ENCODE data around the gene STAMBP. TPM values are rescaled to one million over a fixed set of nuclear protein-coding genes. Genes with fewer than 3 reads are reported as not detected.
"Not testable (repeated sequence)": the region's sequence is repeated elsewhere in the genome, so short reads cannot be mapped to it uniquely, and the experiment has no call there.

Gene STAMBP
- 10 to 100 TPM; 46.8 to 56.4 (median 48.6) TPM for polyA plus RNA-seq

DNA sequence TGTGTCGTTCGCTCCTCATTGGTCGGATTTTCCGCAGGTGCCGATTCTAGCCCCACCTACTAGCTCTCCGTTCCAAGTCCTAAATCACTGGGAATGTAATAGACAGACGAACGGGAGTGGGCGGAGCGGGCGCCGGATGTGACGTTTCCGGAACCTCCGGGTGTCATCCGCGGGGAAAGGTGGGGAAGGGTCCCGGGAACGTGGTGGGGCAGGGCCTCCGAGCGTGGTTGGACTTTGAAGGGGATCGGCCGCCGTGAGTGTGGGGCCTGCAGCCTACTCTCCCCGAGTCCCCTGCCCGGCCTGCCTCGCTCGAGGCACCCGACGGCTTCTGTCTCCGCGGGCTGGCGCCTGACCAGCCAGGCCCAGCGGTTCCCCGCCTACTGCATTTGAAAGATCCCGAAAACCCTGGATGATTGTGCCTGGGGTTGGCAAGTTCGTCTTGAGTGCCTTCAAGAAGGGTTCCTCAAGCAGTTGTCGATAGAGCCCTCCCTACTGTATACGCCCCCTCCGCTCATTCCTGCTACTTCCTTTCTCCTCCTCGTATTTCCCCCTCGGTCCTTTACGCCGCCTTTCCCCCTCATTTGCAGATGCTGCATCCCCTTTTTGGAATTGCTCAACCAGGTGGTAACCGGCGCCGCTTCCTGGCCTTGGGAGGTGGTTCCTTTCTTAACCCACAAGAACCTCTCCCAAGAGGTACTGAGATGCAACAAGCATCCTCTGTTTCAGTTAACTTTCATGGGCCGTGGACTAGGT lies at the start of gene STAMBP:
STAMBP (plus strand) TSS at position 144 of the 753 bp plus-strand sequence. CDS start 1,896 bp downstream, outside the sequence.
- Mint-ChIP-seq H3K27ac (peak within 1 kb of the TSS; percentile 85 to 99 (median 96)), H3K36me3 (peaks cover 5 to 14% (median 6%) of the 10 kb centered on the region in 3 donors), H3K9me3 (peaks cover 0 to 1% (median 0%) of the 10 kb centered on the region in 6 donors), H3K4me1 (peaks cover 49 to 56% of the 10 kb centered on the region in 2 donors), H3K27me3 (ENCODE audit: low read depth in 3 of 3) (peaks cover 0 to 4% (median 2%) of the 10 kb centered on the region in 3 donors), H3K4me3 (peak within 1 kb of the TSS; percentile 89 to 97 (median 93))
- peak; percentile 88 to 90 (median 89) for DNase-seq

DNA sequence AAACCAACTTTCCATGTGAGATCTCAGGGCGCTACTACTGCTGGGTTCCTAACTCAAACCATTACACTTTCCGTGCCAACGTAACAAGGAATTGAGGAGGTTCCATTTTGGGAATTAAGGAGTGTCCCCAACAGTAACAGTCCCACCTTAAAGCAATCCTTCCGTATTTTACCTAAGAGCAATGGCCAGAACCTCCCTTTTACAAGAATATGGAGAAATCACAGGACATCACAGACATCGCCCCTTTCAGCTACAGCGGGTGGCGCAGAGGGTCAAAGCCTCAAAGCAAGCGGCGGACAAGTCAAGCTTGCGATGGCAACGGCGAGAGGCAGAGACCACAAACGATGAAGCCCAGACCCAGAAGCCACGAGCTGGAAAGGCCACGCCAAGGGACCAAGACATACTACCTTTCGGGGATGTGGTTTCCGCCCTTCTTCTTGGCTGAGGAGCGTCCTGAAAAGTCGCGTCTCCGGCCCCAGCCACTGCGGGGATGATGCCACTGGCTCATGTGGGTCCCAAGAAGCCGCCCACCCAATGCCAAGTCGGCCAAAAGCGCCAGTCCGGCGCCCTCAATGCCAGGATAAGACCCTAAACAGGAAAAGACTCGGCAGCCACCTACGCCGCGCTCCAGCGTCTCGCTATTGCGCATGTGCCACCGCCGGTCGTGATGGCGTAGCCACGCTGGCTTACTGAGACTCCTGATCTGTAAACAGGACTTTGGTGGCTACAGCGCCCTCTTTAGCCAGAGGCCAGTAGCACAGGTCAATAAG lies 49.1 kb upstream of the STAMBP start, which contains the start of gene DUSP11:
DUSP11 (minus strand) TSS at position 637 of the 770 bp plus-strand sequence; CDS start at position 508, 129 bp downstream.
- peaks cover 30 to 53% of the 10 kb centered on the region in 2 donors for H3K4me1 Mint-ChIP-seq
- H3K27me3 Mint-ChIP-seq (ENCODE audit: low read depth in 3 of 3) = peaks cover 0 to 4% (median 2%) of the 10 kb centered on the region in 3 donors
- peak within 1 kb of the TSS; percentile 97 to 99 (median 99) for H3K4me3 Mint-ChIP-seq
- DNase-seq = peak; percentile 92 to 95 (median 93)
- peak within 1 kb of the TSS; percentile 94 to 99 (median 97) for H3K27ac Mint-ChIP-seq
- peaks cover 10 to 21% (median 10%) of the 10 kb centered on the region in 3 donors for H3K36me3 Mint-ChIP-seq
- H3K9me3 Mint-ChIP-seq = no peaks in the 10 kb centered on the region

DNA sequence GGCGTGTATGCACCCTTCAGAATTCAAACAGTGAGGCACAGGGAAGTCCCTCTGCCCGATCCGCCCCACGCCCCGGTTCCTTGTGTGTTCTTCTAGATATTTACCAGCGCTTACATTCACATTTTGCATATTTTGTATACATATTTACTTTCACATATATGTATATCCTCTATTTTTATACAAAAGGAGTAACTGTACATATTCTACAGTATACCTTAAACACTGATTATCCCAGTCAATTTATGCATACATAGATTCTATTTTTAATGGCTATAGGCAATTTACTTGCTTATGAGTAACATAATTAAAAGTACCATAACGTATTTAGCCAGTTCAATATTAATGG lies 48.6 kb upstream of the STAMBP start:
- peak overlapping the region; percentile 94 to 99 (median 97) for H3K27ac Mint-ChIP-seq
- DNase-seq = no peak
- H3K4me3 Mint-ChIP-seq = peak overlapping the region; percentile 97 to 99 (median 99)
- peaks cover 7 to 17% (median 8%) of the 10 kb centered on the region in 3 donors for H3K36me3 Mint-ChIP-seq
- H3K9me3 Mint-ChIP-seq = no peaks in the 10 kb centered on the region
- H3K27me3 Mint-ChIP-seq (ENCODE audit: low read depth in 3 of 3) = peaks cover 0 to 4% (median 2%) of the 10 kb centered on the region in 3 donors
- H3K4me1 Mint-ChIP-seq = peaks cover 30 to 49% of the 10 kb centered on the region in 2 donors

DNA sequence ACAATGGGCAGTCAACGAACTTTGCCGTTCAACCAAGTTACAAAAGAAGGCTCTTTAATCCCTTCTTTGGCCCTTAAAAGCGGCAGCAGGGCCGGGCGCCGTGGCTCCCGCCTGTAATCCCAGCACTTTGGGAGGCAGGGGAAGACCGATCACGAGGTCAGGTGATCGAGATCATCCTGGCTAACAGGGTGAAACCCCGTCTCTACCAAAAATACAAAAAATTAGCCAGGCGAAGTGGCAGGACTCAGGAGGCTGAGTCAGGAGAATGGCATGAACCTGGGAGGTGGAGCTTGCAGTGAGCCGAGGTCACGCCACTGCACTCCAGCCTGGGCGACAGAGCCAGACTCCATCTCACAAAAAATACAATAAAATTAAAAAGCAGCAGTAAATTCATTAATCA lies 45.4 kb upstream of the STAMBP start:
- H3K4me1 Mint-ChIP-seq = peaks cover 15 to 21% of the 10 kb centered on the region in 2 donors
- not testable (repeated sequence) for H3K27me3 Mint-ChIP-seq (ENCODE audit: low read depth in 3 of 3); H3K9me3 Mint-ChIP-seq; H3K36me3 Mint-ChIP-seq; DNase-seq; H3K27ac Mint-ChIP-seq; H3K4me3 Mint-ChIP-seq

DNA sequence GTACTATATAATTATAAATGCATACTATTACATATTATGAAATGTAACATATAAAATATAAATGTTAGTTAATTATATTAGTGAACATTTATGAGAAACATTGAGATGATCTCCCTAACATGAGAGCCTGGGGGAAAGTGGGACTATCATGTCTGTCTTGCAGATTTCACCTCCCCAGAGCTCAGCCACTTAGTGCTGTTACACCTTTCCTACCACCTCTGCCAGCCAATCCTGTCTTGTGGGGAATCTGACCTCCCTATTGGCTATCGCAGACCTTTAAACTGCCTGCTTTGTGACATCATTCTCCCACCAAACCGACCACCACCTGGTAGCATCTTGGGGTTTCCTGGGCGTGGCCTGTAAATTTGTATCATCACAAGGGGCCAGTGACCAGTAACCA lies 44.9 kb upstream of the STAMBP start, which contains the start of gene C2orf78:
C2orf78 (plus strand) TSS at position 301 of the 400 bp plus-strand sequence. CDS start 127 bp downstream, outside the sequence.
- not testable (repeated sequence) for H3K27me3 Mint-ChIP-seq (ENCODE audit: low read depth in 3 of 3); H3K4me3 Mint-ChIP-seq; DNase-seq; H3K36me3 Mint-ChIP-seq; H3K9me3 Mint-ChIP-seq; H3K27ac Mint-ChIP-seq
- peaks cover 10 to 16% of the 10 kb centered on the region in 2 donors for H3K4me1 Mint-ChIP-seq

DNA sequence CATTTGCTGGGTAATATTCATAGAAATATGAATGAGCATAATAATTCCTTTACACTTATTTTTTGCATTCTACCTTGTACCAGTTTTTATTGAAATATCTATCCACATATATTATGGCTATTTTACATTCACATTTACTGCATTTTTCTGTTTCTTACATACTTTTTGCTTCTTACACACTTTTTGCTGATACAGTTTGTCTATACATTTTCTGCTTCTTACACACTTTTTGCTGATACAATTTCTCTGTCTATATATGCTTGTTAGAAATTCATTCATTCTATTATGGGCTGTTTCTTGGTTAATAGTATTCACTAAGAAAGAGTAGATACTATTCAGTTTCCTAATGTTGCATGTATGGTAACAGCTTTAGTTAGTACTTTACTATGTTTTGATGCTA lies 16.9 kb upstream of the STAMBP start:
- H3K9me3 Mint-ChIP-seq = no peaks in the 10 kb centered on the region
- H3K27me3 Mint-ChIP-seq (ENCODE audit: low read depth in 3 of 3) = peaks cover 0 to 6% (median 3%) of the 10 kb centered on the region in 3 donors

DNA sequence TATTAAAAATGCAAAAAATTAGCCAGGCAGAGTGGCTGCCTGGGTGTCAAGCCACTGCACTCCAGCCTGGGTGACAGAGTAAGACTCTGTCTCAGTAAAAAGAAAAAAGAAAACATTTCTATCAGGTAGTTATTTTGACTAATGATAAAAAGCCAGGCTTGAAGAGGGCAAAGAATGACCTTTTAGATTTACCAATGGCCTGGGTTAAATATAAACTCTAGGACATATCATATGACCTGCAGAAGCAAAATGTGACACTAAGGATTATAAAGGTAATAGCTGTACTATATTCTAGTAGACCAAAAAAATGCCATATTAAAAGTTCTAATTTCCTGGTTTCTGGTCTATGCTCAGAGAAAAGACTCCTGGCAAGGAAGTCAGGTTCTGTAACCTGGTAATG lies 16.1 kb upstream of the STAMBP start:
- no peak for DNase-seq
- Mint-ChIP-seq H3K36me3 (no peaks in the 10 kb centered on the region), H3K4me1 (no peaks in the 10 kb centered on the region), H3K4me3 (no peak overlapping the region), H3K27ac (no peak overlapping the region), H3K27me3 (ENCODE audit: low read depth in 3 of 3) (peaks cover 0 to 6% (median 3%) of the 10 kb centered on the region in 3 donors), H3K9me3 (no peaks in the 10 kb centered on the region)

More for the DNA sequence above, 16.9 kb upstream of the STAMBP start:
- H3K36me3 Mint-ChIP-seq = no peaks in the 10 kb centered on the region
- DNase-seq = no peak
- H3K4me1 Mint-ChIP-seq = no peaks in the 10 kb centered on the region
- H3K27ac Mint-ChIP-seq = no peak overlapping the region
- no peak overlapping the region for H3K4me3 Mint-ChIP-seq

DNA sequence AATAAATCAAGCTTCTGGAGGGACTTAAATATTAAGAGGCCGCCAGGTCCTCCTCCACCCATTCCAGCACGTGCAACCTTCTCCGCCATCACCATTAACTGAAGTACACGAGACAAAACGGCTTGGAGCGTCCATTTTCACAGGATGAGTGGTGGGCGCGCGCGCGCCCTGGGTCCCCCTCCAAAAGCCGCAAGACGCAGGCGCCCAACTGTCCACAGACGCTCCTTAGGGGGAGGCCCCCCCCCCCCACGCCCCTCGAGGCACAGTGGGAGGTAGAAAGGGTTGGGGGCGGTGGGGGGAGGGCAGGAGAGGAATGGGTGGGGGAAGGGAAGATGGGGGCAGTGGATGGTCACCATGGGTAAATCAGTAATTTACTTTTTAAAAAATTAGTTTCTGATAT lies 10.5 kb upstream of the STAMBP start:
- H3K27me3 Mint-ChIP-seq (ENCODE audit: low read depth in 3 of 3) = peaks cover 1 to 4% (median 3%) of the 10 kb centered on the region in 3 donors
- H3K27ac Mint-ChIP-seq = no peak overlapping the region
- H3K4me3 Mint-ChIP-seq = no peak overlapping the region
- H3K36me3 Mint-ChIP-seq = no peaks in the 10 kb centered on the region
- H3K4me1 Mint-ChIP-seq = no peaks in the 10 kb centered on the region
- H3K9me3 Mint-ChIP-seq = no peaks in the 10 kb centered on the region
- DNase-seq = no peak

DNA sequence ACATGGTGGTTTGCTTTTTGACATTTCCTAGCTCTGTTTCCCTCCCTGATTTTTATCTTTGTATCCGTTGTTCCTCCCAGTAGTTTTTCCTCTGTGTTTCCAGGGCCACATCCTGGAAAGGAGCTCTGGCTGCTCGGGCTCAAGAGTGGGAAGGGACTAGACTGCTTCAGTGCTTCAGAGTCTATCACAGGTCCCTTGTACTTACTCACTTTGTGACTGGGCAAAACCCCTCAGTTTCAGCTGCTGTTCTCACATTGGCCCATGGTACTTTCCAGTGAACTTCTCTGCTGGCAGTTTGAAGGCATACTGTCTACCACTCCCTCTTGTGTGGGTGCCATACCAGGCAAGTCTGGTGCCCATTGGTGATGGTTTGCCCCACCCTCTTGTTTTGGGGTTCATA lies 7.5 kb upstream of the STAMBP start:
- H3K27ac Mint-ChIP-seq = no peak overlapping the region
- peaks cover 0 to 3% of the 10 kb centered on the region in 2 donors for H3K4me1 Mint-ChIP-seq
- no peak overlapping the region for H3K4me3 Mint-ChIP-seq
- peaks cover 0 to 4% (median 1%) of the 10 kb centered on the region in 3 donors for H3K27me3 Mint-ChIP-seq (ENCODE audit: low read depth in 3 of 3)
- no peaks in the 10 kb centered on the region for H3K36me3 Mint-ChIP-seq
- DNase-seq = no peak
- peaks cover 0 to 2% (median 0%) of the 10 kb centered on the region in 6 donors for H3K9me3 Mint-ChIP-seq

DNA sequence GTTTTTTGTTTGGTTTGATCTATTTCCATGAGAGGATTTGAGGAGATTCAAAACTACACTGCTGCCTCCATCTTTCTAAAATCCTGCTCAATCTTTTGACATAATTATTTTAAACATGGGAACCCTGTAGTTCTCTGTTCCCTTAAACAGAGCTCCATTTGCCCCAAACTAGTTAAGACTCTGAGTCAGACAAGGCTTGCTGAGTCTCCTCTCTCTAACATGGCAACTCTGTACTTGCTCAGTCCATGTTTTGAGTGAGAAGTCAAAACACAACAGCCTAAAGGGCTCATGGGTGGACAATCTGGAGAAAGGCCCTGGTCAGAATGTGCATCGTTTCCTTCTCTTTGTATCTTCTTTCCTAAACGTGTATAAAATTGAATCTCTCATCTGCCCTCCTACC lies 7.1 kb upstream of the STAMBP start:
- Mint-ChIP-seq H3K4me1 (peaks cover 0 to 3% of the 10 kb centered on the region in 2 donors), H3K27ac (no peak overlapping the region), H3K9me3 (peaks cover 0 to 2% (median 0%) of the 10 kb centered on the region in 6 donors), H3K4me3 (no peak overlapping the region), H3K36me3 (no peaks in the 10 kb centered on the region), H3K27me3 (ENCODE audit: low read depth in 3 of 3) (peaks cover 0 to 4% (median 1%) of the 10 kb centered on the region in 3 donors)
- no peak for DNase-seq

DNA sequence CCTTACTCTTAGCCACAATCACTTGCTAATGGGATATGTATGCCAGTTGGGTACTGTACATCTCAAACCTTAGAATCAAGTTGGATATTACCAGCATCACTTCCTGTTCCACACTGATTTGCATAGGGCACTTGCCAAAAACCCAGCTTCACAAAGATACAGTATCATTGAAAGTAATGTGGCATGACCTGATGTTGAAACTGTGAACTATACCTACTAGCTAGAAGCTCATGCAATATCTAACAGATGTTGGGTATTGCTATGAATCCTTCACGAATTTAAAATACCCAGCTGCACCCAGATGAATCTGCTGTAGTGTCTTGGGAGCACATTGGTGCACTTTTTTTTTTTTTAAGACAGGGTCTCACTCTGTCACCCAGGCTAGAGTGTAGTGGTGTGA lies 6.5 kb upstream of the STAMBP start:
- no peaks in the 10 kb centered on the region for H3K36me3 Mint-ChIP-seq
- DNase-seq = no peak
- H3K4me3 Mint-ChIP-seq = no peak overlapping the region
- peaks cover 0 to 4% (median 1%) of the 10 kb centered on the region in 3 donors for H3K27me3 Mint-ChIP-seq (ENCODE audit: low read depth in 3 of 3)
- H3K27ac Mint-ChIP-seq = no peak overlapping the region
- H3K4me1 Mint-ChIP-seq = peaks cover 2 to 5% of the 10 kb centered on the region in 2 donors
- peaks cover 0 to 2% (median 0%) of the 10 kb centered on the region in 6 donors for H3K9me3 Mint-ChIP-seq

DNA sequence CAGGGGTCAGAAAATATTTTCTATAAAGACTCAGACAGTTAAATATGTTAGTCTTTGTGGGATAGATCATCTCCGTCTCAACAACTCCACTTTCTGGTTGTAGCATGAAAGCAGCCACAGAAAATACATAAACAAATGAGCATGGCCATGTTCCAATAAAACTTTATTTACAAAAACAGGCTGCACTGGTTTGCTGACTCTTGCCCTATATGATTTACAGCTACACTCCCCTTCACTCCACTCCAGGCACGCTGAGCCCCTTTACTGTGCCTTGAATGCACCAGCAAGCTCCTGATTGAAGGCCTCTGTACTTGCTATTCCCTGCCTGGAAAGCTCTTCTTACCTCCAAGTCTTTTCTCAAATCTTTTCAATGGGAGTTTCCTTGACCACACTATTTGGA lies 5.8 kb upstream of the STAMBP start:
- peaks cover 9 to 12% of the 10 kb centered on the region in 2 donors for H3K4me1 Mint-ChIP-seq
- no peak overlapping the region for H3K4me3 Mint-ChIP-seq
- no peak overlapping the region for H3K27ac Mint-ChIP-seq

DNA sequence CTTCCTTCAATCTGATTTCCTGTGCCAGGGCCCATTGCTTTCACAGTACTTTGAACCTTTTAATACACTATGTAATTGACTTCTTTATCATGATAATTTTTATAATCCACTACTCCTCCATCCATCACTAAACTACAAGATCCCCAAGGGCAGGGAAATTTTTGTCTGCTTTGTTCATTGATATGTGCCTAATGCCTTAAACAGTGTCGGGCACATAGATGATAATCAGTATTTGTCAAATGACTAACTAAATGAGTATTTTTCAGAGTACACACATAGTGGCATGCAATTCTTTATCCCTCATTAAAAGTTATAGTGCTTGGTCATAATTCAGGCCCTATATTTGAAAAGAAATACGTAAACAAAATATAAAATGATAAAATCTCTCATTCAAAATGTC lies 5.3 kb upstream of the STAMBP start:
- H3K4me1 Mint-ChIP-seq = peaks cover 13 to 15% of the 10 kb centered on the region in 2 donors

More for the DNA sequence above, 5.8 kb upstream of the STAMBP start:
- peaks cover 0 to 4% (median 1%) of the 10 kb centered on the region in 3 donors for H3K27me3 Mint-ChIP-seq (ENCODE audit: low read depth in 3 of 3)
- H3K36me3 Mint-ChIP-seq = no peaks in the 10 kb centered on the region
- H3K9me3 Mint-ChIP-seq = peaks cover 0 to 2% (median 0%) of the 10 kb centered on the region in 6 donors
- DNase-seq = no peak

More for the DNA sequence above, 5.3 kb upstream of the STAMBP start:
- peaks cover 0 to 2% (median 0%) of the 10 kb centered on the region in 6 donors for H3K9me3 Mint-ChIP-seq
- no peaks in the 10 kb centered on the region for H3K36me3 Mint-ChIP-seq
- peaks cover 0 to 4% (median 1%) of the 10 kb centered on the region in 3 donors for H3K27me3 Mint-ChIP-seq (ENCODE audit: low read depth in 3 of 3)
- no peak for DNase-seq
- no peak overlapping the region for H3K4me3 Mint-ChIP-seq
- H3K27ac Mint-ChIP-seq = no peak overlapping the region
